ENCODE data around the gene ADAMTS3. TPM values are rescaled to one million over a fixed set of nuclear protein-coding genes. Genes with fewer than 3 reads are reported as not detected.

ADAMTS3 gene
- total RNA-seq, 1 experiment from 2014 or later, result 4.4 TPM

DNA sequence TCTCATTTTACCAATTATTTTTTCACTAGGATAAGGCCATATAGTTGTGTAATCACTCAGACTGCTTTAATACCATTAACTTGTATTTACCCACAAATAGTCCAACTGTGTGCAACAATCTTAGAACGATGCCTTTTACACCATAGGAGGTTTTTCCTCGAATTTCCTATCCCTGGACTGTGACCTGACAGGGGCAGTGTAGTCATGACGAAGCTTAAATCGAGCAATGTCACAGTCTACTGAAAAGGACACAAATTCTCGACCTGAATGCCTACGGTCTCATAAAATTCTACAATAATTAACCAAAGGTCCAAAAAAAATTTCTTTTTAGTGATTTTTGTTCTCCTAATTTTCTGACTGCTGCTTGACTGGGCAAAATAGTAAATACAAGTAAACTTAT, 208.9 kb downstream of the ADAMTS3 start (continued):
- TF ChIP-seq, protein P1, sequence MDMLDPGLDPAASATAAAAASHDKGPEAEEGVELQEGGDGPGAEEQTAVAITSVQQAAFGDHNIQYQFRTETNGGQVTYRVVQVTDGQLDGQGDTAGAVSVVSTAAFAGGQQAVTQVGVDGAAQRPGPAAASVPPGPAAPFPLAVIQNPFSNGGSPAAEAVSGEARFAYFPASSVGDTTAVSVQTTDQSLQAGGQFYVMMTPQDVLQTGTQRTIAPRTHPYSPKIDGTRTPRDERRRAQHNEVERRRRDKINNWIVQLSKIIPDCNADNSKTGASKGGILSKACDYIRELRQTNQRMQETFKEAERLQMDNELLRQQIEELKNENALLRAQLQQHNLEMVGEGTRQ (CRISPR knock-in tag; IDR thresholded peaks at IDR 0.05), result no peak
- TF ChIP-seq, protein P2, sequence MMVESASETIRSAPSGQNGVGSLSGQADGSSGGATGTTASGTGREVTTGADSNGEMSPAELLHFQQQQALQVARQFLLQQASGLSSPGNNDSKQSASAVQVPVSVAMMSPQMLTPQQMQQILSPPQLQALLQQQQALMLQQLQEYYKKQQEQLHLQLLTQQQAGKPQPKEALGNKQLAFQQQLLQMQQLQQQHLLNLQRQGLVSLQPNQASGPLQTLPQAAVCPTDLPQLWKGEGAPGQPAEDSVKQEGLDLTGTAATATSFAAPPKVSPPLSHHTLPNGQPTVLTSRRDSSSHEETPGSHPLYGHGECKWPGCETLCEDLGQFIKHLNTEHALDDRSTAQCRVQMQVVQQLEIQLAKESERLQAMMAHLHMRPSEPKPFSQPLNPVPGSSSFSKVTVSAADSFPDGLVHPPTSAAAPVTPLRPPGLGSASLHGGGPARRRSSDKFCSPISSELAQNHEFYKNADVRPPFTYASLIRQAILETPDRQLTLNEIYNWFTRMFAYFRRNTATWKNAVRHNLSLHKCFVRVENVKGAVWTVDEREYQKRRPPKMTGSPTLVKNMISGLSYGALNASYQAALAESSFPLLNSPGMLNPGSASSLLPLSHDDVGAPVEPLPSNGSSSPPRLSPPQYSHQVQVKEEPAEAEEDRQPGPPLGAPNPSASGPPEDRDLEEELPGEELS (CRISPR knock-in tag; IDR thresholded peaks at IDR 0.05), result no peak
- no peak for TF ChIP-seq HMGA2 (CRISPR knock-in tag; IDR thresholded peaks at IDR 0.05)

DNA sequence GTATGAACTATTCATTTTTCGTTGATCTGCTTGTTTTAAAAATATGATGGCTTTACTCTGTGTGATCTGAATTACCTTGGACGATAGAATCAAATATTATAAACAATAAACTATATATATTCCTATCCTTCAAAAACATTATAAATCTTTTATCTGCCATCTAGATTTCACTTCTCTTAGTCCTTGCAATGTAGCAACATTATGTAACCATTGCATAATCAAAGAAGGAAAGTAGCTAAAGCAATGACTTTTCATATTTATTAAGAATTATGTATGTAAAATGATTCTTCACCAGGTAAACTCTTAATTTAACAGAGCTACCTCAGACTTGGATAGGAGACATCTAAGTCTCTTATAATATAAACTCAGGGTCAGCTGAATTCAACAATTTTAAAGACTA, 210.5 kb downstream of the ADAMTS3 start:
- Mint-ChIP-seq H3K36me3 (no peaks in the 10 kb centered on the region), H3K9me3 (no peaks in the 10 kb centered on the region), H3K4me3 (no peak overlapping the region), H3K27me3 (ENCODE audit: low read depth) (no peaks in the 10 kb centered on the region), H3K27ac (no peak overlapping the region; the same call in 1 of the 2 replicates), H3K4me1 (no peaks in the 10 kb centered on the region)
- ATAC-seq, result no peak
- ChIA-PET CTCF (no interaction called here), POLR2A (no interaction called here)
- no peak for DNase-seq (ENCODE audit: low spot score)
- TF ChIP-seq CREM (CRISPR knock-in tag; IDR thresholded peaks at IDR 0.05), result no peak
- TF ChIP-seq, protein P3, sequence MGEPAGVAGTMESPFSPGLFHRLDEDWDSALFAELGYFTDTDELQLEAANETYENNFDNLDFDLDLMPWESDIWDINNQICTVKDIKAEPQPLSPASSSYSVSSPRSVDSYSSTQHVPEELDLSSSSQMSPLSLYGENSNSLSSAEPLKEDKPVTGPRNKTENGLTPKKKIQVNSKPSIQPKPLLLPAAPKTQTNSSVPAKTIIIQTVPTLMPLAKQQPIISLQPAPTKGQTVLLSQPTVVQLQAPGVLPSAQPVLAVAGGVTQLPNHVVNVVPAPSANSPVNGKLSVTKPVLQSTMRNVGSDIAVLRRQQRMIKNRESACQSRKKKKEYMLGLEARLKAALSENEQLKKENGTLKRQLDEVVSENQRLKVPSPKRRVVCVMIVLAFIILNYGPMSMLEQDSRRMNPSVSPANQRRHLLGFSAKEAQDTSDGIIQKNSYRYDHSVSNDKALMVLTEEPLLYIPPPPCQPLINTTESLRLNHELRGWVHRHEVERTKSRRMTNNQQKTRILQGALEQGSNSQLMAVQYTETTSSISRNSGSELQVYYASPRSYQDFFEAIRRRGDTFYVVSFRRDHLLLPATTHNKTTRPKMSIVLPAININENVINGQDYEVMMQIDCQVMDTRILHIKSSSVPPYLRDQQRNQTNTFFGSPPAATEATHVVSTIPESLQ (CRISPR knock-in tag; IDR thresholded peaks at IDR 0.05), result no peak
- TF ChIP-seq, protein P4, sequence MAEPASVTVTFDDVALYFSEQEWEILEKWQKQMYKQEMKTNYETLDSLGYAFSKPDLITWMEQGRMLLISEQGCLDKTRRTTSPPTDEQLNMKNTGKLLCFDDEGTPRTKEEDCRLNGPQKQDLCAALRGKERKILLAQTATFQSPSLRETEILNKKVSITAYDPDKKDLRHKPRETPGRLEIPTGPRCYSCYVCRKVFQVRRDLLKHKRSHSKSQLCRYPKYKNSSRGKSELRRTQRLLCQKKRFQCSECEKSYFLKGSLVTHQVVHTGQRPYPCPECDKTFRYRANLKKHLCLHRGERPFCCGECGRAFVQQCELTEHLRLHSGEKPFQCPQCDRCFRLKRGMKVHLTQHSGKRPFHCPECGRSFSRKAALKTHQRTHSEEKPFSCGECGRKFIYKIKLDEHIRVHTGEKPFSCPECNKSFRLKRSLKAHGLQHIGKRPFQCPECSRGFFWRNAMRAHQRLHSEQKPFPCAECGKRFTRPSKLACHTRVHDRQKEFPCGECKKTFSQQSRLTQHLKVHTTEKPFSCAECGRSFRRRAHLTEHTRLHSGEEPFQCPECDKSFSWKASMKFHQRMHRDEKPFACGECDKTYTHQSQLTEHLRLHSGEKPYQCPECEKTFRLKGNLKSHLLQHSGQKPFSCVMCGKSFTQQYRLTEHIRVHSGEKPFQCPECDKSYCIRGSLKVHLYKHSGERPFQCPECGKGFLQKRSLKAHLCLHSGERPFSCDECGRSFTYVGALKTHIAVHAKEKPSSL (CRISPR knock-in tag; conservative IDR thresholded peaks at IDR 0.05), result no peak
- no peak for TF ChIP-seq PRRX2 (CRISPR knock-in tag; IDR thresholded peaks at IDR 0.05)
- TF ChIP-seq, protein P5, sequence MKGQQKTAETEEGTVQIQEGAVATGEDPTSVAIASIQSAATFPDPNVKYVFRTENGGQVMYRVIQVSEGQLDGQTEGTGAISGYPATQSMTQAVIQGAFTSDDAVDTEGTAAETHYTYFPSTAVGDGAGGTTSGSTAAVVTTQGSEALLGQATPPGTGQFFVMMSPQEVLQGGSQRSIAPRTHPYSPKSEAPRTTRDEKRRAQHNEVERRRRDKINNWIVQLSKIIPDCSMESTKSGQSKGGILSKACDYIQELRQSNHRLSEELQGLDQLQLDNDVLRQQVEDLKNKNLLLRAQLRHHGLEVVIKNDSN (CRISPR knock-in tag; IDR thresholded peaks at IDR 0.05), result no peak
- TF ChIP-seq, protein P6, sequence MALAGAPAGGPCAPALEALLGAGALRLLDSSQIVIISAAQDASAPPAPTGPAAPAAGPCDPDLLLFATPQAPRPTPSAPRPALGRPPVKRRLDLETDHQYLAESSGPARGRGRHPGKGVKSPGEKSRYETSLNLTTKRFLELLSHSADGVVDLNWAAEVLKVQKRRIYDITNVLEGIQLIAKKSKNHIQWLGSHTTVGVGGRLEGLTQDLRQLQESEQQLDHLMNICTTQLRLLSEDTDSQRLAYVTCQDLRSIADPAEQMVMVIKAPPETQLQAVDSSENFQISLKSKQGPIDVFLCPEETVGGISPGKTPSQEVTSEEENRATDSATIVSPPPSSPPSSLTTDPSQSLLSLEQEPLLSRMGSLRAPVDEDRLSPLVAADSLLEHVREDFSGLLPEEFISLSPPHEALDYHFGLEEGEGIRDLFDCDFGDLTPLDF (CRISPR knock-in tag; IDR thresholded peaks at IDR 0.05), result no peak
- no peak for TF ChIP-seq NR3C1 (CRISPR knock-in tag; conservative IDR thresholded peaks at IDR 0.05; ENCODE audit: low read depth)
- no peak for TF ChIP-seq MXD4 (CRISPR knock-in tag; IDR thresholded peaks at IDR 0.05; ENCODE audit: borderline replicate concordance)
- TF ChIP-seq ZNF138 (CRISPR knock-in tag; conservative IDR thresholded peaks at IDR 0.05), result no peak
- TF ChIP-seq EMX1 (CRISPR knock-in tag; IDR thresholded peaks at IDR 0.05), result no peak
- TF ChIP-seq ELF4 (CRISPR knock-in tag; IDR thresholded peaks at IDR 0.05; ENCODE audit: low read depth), result no peak
- no peak for TF ChIP-seq ZNF423 (CRISPR knock-in tag; IDR thresholded peaks at IDR 0.05)
- no peak for TF ChIP-seq ETV6 (CRISPR knock-in tag; IDR thresholded peaks at IDR 0.05)
- TF ChIP-seq, protein P7, sequence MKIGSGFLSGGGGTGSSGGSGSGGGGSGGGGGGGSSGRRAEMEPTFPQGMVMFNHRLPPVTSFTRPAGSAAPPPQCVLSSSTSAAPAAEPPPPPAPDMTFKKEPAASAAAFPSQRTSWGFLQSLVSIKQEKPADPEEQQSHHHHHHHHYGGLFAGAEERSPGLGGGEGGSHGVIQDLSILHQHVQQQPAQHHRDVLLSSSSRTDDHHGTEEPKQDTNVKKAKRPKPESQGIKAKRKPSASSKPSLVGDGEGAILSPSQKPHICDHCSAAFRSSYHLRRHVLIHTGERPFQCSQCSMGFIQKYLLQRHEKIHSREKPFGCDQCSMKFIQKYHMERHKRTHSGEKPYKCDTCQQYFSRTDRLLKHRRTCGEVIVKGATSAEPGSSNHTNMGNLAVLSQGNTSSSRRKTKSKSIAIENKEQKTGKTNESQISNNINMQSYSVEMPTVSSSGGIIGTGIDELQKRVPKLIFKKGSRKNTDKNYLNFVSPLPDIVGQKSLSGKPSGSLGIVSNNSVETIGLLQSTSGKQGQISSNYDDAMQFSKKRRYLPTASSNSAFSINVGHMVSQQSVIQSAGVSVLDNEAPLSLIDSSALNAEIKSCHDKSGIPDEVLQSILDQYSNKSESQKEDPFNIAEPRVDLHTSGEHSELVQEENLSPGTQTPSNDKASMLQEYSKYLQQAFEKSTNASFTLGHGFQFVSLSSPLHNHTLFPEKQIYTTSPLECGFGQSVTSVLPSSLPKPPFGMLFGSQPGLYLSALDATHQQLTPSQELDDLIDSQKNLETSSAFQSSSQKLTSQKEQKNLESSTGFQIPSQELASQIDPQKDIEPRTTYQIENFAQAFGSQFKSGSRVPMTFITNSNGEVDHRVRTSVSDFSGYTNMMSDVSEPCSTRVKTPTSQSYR (CRISPR knock-in tag; IDR thresholded peaks at IDR 0.05), result no peak
- no peak for TF ChIP-seq ZBTB21 (CRISPR knock-in tag; IDR thresholded peaks at IDR 0.05; ENCODE audit: borderline replicate concordance)
- no peak for TF ChIP-seq ZNF263 (CRISPR knock-in tag; IDR thresholded peaks at IDR 0.05; ENCODE audit: low read depth)
- TF ChIP-seq, protein P8, sequence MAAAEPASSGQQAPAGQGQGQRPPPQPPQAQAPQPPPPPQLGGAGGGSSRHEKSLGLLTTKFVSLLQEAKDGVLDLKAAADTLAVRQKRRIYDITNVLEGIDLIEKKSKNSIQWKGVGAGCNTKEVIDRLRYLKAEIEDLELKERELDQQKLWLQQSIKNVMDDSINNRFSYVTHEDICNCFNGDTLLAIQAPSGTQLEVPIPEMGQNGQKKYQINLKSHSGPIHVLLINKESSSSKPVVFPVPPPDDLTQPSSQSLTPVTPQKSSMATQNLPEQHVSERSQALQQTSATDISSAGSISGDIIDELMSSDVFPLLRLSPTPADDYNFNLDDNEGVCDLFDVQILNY (CRISPR knock-in tag; IDR thresholded peaks at IDR 0.05), result no peak
- TF ChIP-seq NFYB (CRISPR knock-in tag; conservative IDR thresholded peaks at IDR 0.05; ENCODE audit: low read depth), result no peak
- TF ChIP-seq HMGA2 (CRISPR knock-in tag; IDR thresholded peaks at IDR 0.05), result no peak
